A549 (cell line): Measurements from ENCODE around the gene SPTLC2. TPM values are rescaled to one million over a fixed set of nuclear protein-coding genes. Genes with fewer than 3 reads are reported as not detected.

ENCODE experiments used
- ATAC-seq, 2 experiments: fragments of 200-7000 bp in 1 of 2; fragments of >200 bp in 1 of 2; cut with Nextera tagmentation in 1 of 2; cut with Tn5 transposase in 1 of 2; 3 replicates each; pipeline versions ENCODE4 v1.8.0 to v1.9.1; 2018 to 2020; ENCODE audit warnings: mild to moderate bottlenecking in 1 of 2, moderate library complexity in 1 of 2
- CTCF ChIA-PET: fragments of 300-600 bp; sonication (Branson Sonifier 250); formaldehyde crosslinking; extraction: SDS; loops from one replicate; lab custom pipeline; 2021; ENCODE audit warnings: antibody characterized with exemption, inconsistent platforms; lab: Yijun Ruan, JAX
- POLR2A ChIA-PET: fragments of 350-600 bp; formaldehyde crosslinking; extraction: SDS; loops from one replicate; lab custom pipeline; 2021; ENCODE audit warnings: antibody characterized with exemption, inconsistent platforms; lab: Yijun Ruan, JAX
- DNase-seq, 2 experiments: peaks; one replicate each; pipeline versions ENCODE4 v3.0.0 to v3.0.0-alpha.2; 2011 to 2016; ENCODE audit warnings: low read depth in 1 of 2, low spot score in 1 of 2
- FAIRE-seq: peaks from 2 replicates; lab custom pipeline; 2011; peaks lifted over from hg19 to GRCh38; lab: Jason Lieb, UNC
- H3K27ac ChIP-seq, 2 experiments: fragments of >200 bp; sonication (Bioruptor Twin); formaldehyde crosslinking; 3 replicates each; pipeline ENCODE4 v1.5.1; 2016 to 2017
- H3K4me1 ChIP-seq: fragments of >200 bp; sonication (Bioruptor Twin); formaldehyde crosslinking; 3 replicates; pipeline ENCODE4 v1.6.1; 2016
- H3K4me2 ChIP-seq: fragments of >200 bp; sonication (Bioruptor Twin); formaldehyde crosslinking; 3 replicates; pipeline ENCODE4 v1.6.1; 2016
- H3K4me3 ChIP-seq: fragments of >200 bp; sonication (Bioruptor Twin); formaldehyde crosslinking; 3 replicates; pipeline ENCODE4 v1.5.1; 2016
- H3K9me3 ChIP-seq: fragments of >200 bp; sonication (Bioruptor Twin); formaldehyde crosslinking; 3 replicates; pipeline ENCODE4 v1.6.1; 2016
- BCL3 ChIP-seq: fragments of >200 bp; sonication (Bioruptor Twin); formaldehyde crosslinking; IDR thresholded peaks from 3 replicates; pipeline ENCODE4 v1.6.1; 2016
- CBX8 ChIP-seq: fragments of 200-600 bp; sonication (generic); IDR thresholded peaks from 2 replicates; pipeline ENCODE4 v1.6.1; 2016
- EHF ChIP-seq: fragments of 250-450 bp; sonication (Bioruptor Pico); IDR thresholded peaks from 2 replicates; pipeline ENCODE4 v1.5.0; 2020; ENCODE audit warnings: mild to moderate bottlenecking
- EP300 ChIP-seq, 2 experiments: fragments of >200 bp; sonication (Bioruptor Twin); formaldehyde crosslinking; IDR thresholded peaks; 2 replicates in 1 of 2; 3 replicates in 1 of 2; pipeline ENCODE4 v1.6.1; 2016 to 2017
- ESRRA ChIP-seq: fragments of 150-350 bp; IDR thresholded peaks from 2 replicates; pipeline ENCODE4 v1.6.1; 2014; ENCODE audit warnings: mild to moderate bottlenecking, low read length, borderline replicate concordance
- FOSB ChIP-seq: fragments of 250-450 bp; sonication (Bioruptor Pico); IDR thresholded peaks from 2 replicates; pipeline ENCODE4 v1.5.0; 2020; ENCODE audit warnings: mild to moderate bottlenecking, moderate library complexity
- FOXS1 ChIP-seq: fragments of 250-450 bp; sonication (Bioruptor Pico); IDR thresholded peaks from 2 replicates; pipeline ENCODE4 v1.5.0; 2020; ENCODE audit warnings: mild to moderate bottlenecking, moderate library complexity
- HOXA7 ChIP-seq: fragments of 250-450 bp; sonication (Bioruptor Pico); IDR thresholded peaks from 2 replicates; pipeline ENCODE4 v1.5.0; 2020; ENCODE audit warnings: mild to moderate bottlenecking, moderate library complexity
- MAX ChIP-seq: IDR thresholded peaks from 2 replicates; pipeline ENCODE4 v1.6.1; 2012
- MYC ChIP-seq: IDR thresholded peaks from 2 replicates; pipeline ENCODE4 v1.6.1; 2012; ENCODE audit warnings: mild to moderate bottlenecking, inconsistent platforms, low read length, improper control_type of control experiment, borderline replicate concordance
- NR3C1 ChIP-seq: fragments of >200 bp; sonication (Bioruptor Twin); formaldehyde crosslinking; IDR thresholded peaks from 3 replicates; pipeline ENCODE4 v1.6.1; 2017
- POLR2AphosphoS2 ChIP-seq: conservative IDR thresholded peaks from 2 replicates; pipeline ENCODE4 v1.6.1; 2012; ENCODE audit warnings: low read length, improper control_type of control experiment, inconsistent platforms
- RAD21 ChIP-seq, 2 experiments: fragments of >200 bp in 1 of 2; sonication (Bioruptor Twin) in 1 of 2; formaldehyde crosslinking in 1 of 2; IDR thresholded peaks in 1 of 2; conservative IDR thresholded peaks in 1 of 2; 2 replicates in 1 of 2; 3 replicates in 1 of 2; pipeline ENCODE4 v1.6.1; 2012 to 2018; ENCODE audit warnings: inconsistent platforms in 1 of 2
- REST ChIP-seq: fragments of 200-600 bp; sonication (generic); IDR thresholded peaks from 2 replicates; pipeline ENCODE4 v1.6.1; 2016; ENCODE audit warnings: antibody characterized with exemption, mild to moderate bottlenecking, moderate library complexity
- RFX5 ChIP-seq: fragments of 450-650 bp; IDR thresholded peaks from 2 replicates; pipeline ENCODE4 v1.7.1; 2014; ENCODE audit warnings: antibody characterized with exemption, mild to moderate bottlenecking, moderate library complexity
- RNF2 ChIP-seq: fragments of 200-600 bp; sonication (generic); IDR thresholded peaks from 2 replicates; pipeline ENCODE4 v1.6.1; 2016; ENCODE audit warnings: low read depth, mild to moderate bottlenecking, antibody characterized with exemption, moderate library complexity, borderline replicate concordance
- TP53 ChIP-seq: fragments of 250-450 bp; sonication (Bioruptor Pico); IDR thresholded peaks from 2 replicates; pipeline ENCODE4 v1.5.0; 2021; ENCODE audit warnings: mild to moderate bottlenecking, moderate library complexity
- ZNF302 ChIP-seq: fragments of 250-450 bp; sonication (Bioruptor Pico); IDR thresholded peaks from 2 replicates; pipeline ENCODE4 v1.9.0; 2021; ENCODE audit warnings: inconsistent platforms, mild to moderate bottlenecking, moderate library complexity
- WGBS: methylation state at CpG from one replicate; pipeline ENCODE4 v1.1.6; 2017; ENCODE audit errors: missing lambda C conversion rate; 5-methylcytosine and 5-hydroxymethylcytosine counted together
- polyA plus RNA-seq, 4 experiments: library from polyadenylated mRNA; depleted of rRNA in 3 of 4; stranded (reverse); fragments of >200 nt; fragmentation: RNase III in 1 of 4; extraction: RNeasy Plus Mini Kit Qiagen cat#74134 plus additional on column Dnase treatment in 1 of 4; gene quantifications; 2 replicates in 3 of 4; 3 replicates in 1 of 4; pipeline ENCODE4 v1.2.3, GENCODE V29; 2011 to 2017

SPTLC2 gene
- polyA plus RNA-seq, 2 of the 4 experiments (the other 2 are of a cell fraction), result 17.2 to 30.9 TPM

- Histone ChIP-seq H3K4me1 (no peaks in the 10 kb centered on the region), H3K9me3 (no peaks in the 10 kb centered on the region), H3K4me3 (no peak overlapping the region), H3K4me2 (no peak overlapping the region), H3K27ac (no peak overlapping the region)
- ATAC-seq (peak in 1 of 2 experiments; percentile 24; a peak in 3 of 6 replicates), DNase-seq (no peak), FAIRE-seq (no peak)
- POLR2A ChIA-PET, result no interaction called here
- CTCF ChIA-PET, result interaction anchor here (0.6 to 2.8 kb wide), 8 partner anchors 8 to 107 kb away, joined by 3 to 15 read pairs (median 6); no protein-coding TSS in a partner anchor
- WGBS, result 67% methylated on average over 11 of the region's 11 CpGs
- no peak for TF ChIP-seq BCL3
Measured at GRCh38 chr14:77654001-77654441, 37.6 kb upstream of the SPTLC2 start.

- H3K9me3 ChIP-seq, result no peaks in the 10 kb centered on the region
- H3K27ac ChIP-seq, result no peak overlapping the region
- WGBS, result 48% methylated on average over 3 of the region's 3 CpGs
- ChIA-PET POLR2A (no interaction called here), CTCF (no interaction called here)
- TF ChIP-seq REST (no peak), MAX (no peak), CBX8 (no peak), RAD21 (conservative IDR thresholded peaks at IDR 0.05 in 1 of 2, IDR thresholded peaks at IDR 0.05 in 1 of 2) (no peak), MYC (no peak)
- H3K4me1 ChIP-seq, result no peaks in the 10 kb centered on the region
- no peak for FAIRE-seq
- no peak for DNase-seq
- ATAC-seq, result no peak
- H3K4me2 ChIP-seq, result no peak overlapping the region
- no peak overlapping the region for H3K4me3 ChIP-seq
Measured at GRCh38 chr14:77649326-77649725, 32.9 kb upstream of the SPTLC2 start.

- ChIA-PET POLR2A (no interaction called here), CTCF (interaction anchor here (1.1 kb wide), 1 partner anchor 31 kb away, joined by 5 read pairs; no protein-coding TSS in a partner anchor)
- DNase-seq (no peak), FAIRE-seq (no peak), ATAC-seq (no peak)
- TF ChIP-seq FOXS1 (CRISPR knock-in tag) (no peak), NR3C1 (no peak), ZNF302 (CRISPR knock-in tag) (no peak), HOXA7 (CRISPR knock-in tag) (no peak), EP300 (IDR thresholded peaks at IDR 0.05) (no peak), ESRRA (no peak), RFX5 (no peak), FOSB (CRISPR knock-in tag) (no peak), RNF2 (no peak), POLR2AphosphoS2 (no peak), MYC (no peak), TP53 (CRISPR knock-in tag) (no peak), EHF (CRISPR knock-in tag) (no peak)
- WGBS, result 0% methylated on average over 2 of the region's 2 CpGs
- Histone ChIP-seq H3K27ac (no peak overlapping the region), H3K4me3 (no peak overlapping the region), H3K9me3 (no peaks in the 10 kb centered on the region), H3K4me2 (no peak overlapping the region), H3K4me1 (no peaks in the 10 kb centered on the region)
Measured at GRCh38 chr14:77648520-77649200, 32.2 kb upstream of the SPTLC2 start.
